ENCODE measurements around the gene KBTBD7. TPM values are rescaled to one million over a fixed set of nuclear protein-coding genes. Genes with fewer than 3 reads are reported as not detected.

KBTBD7 gene
- total and polyA plus RNA-seq, 4 donors: 2.0 to 6.9 (median 3.9) TPM

DNA sequence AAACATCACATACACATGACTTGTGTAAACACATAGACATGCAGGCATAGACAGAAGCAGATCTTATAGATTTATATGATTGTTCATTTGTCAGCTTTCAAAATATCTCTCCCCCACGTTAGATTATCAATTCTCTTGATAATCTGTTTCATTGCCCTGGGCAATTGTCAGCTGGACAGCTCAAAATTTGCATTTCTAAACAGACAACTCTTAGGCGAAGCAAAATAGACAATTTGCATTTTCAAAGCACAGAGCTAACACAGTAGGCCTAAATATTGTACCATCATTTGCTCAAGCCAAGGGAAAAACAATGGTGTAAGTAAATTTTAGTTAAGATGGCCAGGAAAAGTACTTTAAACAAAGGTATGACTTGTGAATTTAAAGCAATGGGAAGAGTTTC lies 37.7 kb downstream of the KBTBD7 start:
- H3K27ac ChIP-seq (ENCODE audit: low read depth in 1 of 2, low read length in 2 of 2): no peak overlapping the region
- H3K4me3 ChIP-seq (ENCODE audit: low read length in 2 of 2): no peak overlapping the region
- H3K36me3 ChIP-seq (ENCODE audit: control insufficient read depth in 1 of 2, insufficient read depth in 2 of 2, low read length in 1 of 2): no peaks in the 10 kb centered on the region
- intact Hi-C loops (cut with DNase I): no loop called here
- peaks cover 2% of the 10 kb centered on the region for H3K9me3 ChIP-seq (ENCODE audit: control insufficient read depth, low read length)
- no peaks in the 10 kb centered on the region for H3K27me3 ChIP-seq (ENCODE audit: control insufficient read depth in 1 of 2, insufficient read depth in 2 of 2, low read length in 1 of 2)
- 63% methylated on average over 2 of the region's 2 CpGs for WGBS, 2 donors
- no peaks in the 10 kb centered on the region for H3K4me1 ChIP-seq (ENCODE audit: control insufficient read depth in 1 of 2, insufficient read depth in 2 of 2, low read length in 2 of 2)
- DNase-seq (no peak), ATAC-seq (ENCODE audit: low FRiP score) (no peak)

DNA sequence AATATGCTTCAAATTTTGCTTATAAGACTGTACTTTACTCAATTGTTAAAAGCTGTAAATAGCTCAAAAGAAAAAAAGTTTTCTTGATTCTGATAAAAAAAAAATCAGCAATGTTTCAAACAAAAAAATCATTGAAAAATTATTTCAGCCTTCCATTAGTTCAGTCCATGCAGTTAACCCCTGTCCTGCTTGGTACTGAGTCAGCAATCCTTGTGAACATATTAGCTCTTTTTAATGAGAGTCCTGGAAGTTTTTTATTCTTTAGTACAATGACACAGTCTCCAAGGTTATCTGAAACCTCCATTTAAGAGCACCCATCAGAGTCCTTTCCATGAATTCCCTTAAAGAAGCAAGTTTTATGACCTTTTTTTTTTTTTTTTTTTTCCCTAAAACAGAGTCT lies 40.3 kb downstream of the KBTBD7 start:
- Histone ChIP-seq H3K4me3 (ENCODE audit: low read length in 2 of 2) (no peak overlapping the region), H3K27ac (ENCODE audit: low read depth in 1 of 2, low read length in 2 of 2) (no peak overlapping the region), H3K9me3 (ENCODE audit: control insufficient read depth, low read length) (peaks cover 5% of the 10 kb centered on the region), H3K4me1 (ENCODE audit: control insufficient read depth in 1 of 2, insufficient read depth in 2 of 2, low read length in 2 of 2) (no peaks in the 10 kb centered on the region), H3K36me3 (ENCODE audit: control insufficient read depth in 1 of 2, insufficient read depth in 2 of 2, low read length in 1 of 2) (no peaks in the 10 kb centered on the region), H3K27me3 (ENCODE audit: control insufficient read depth in 1 of 2, insufficient read depth in 2 of 2, low read length in 1 of 2) (no peaks in the 10 kb centered on the region)
- DNase-seq: no peak
- intact Hi-C loops (cut with DNase I): no loop called here
- no peak for ATAC-seq (ENCODE audit: low FRiP score)

DNA sequence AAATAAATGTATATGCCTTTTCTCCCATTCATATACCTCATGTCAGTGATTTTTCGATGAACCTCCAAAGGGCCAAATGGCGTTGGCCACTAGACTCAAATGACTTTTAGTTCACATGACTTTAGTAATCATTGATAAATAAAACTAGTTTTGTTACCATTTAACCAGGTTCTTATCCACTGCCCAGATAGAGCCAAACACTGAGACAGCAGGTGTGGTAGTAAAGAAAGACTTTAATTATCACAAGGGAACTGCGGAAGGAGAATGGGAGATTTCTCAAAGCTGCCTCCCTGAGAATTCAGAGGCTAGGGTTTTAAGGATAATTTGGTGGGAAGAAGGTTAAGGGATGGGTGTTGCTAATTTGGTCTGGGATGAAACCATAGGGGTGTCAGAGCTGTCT lies 42.4 kb downstream of the KBTBD7 start:
- DNase-seq (no peak), ATAC-seq (ENCODE audit: low FRiP score) (no peak)
- Histone ChIP-seq H3K4me1 (ENCODE audit: control insufficient read depth in 1 of 2, insufficient read depth in 2 of 2, low read length in 2 of 2) (no peaks in the 10 kb centered on the region), H3K27me3 (ENCODE audit: control insufficient read depth in 1 of 2, insufficient read depth in 2 of 2, low read length in 1 of 2) (no peaks in the 10 kb centered on the region), H3K9me3 (ENCODE audit: control insufficient read depth, low read length) (peaks cover 5% of the 10 kb centered on the region), H3K4me3 (ENCODE audit: low read length in 2 of 2) (no peak overlapping the region), H3K27ac (ENCODE audit: low read depth in 1 of 2, low read length in 2 of 2) (no peak overlapping the region), H3K36me3 (ENCODE audit: control insufficient read depth in 1 of 2, insufficient read depth in 2 of 2, low read length in 1 of 2) (no peaks in the 10 kb centered on the region)
- intact Hi-C loops (cut with DNase I): no loop called here
- WGBS, 2 donors: 94 to 96% methylated on average over 3 of the region's 3 CpGs

DNA sequence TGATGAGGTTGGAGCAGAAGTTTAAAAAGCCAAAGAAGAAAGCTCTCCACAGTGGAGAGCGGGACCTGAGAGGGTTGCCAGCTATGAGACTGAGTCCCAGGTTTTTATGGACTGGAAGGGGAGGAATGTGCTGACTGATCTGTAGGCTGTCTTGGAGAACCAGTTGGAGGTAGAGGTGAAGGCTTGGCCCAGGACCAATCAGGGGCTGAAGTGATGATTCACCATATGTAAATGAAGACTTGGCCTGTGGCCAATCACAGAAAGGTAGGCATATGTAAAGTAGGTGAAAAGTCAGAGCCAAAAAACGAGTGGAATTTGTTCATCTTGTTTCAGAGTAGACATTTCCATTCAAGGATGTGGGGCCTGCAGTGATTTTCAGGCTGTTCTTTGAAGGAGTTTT lies 44.3 kb downstream of the KBTBD7 start:
- Histone ChIP-seq H3K4me1 (ENCODE audit: control insufficient read depth in 1 of 2, insufficient read depth in 2 of 2, low read length in 2 of 2) (no peaks in the 10 kb centered on the region), H3K27ac (ENCODE audit: low read depth in 1 of 2, low read length in 2 of 2) (no peak overlapping the region), H3K4me3 (ENCODE audit: low read length in 2 of 2) (no peak overlapping the region), H3K27me3 (ENCODE audit: control insufficient read depth in 1 of 2, insufficient read depth in 2 of 2, low read length in 1 of 2) (no peaks in the 10 kb centered on the region), H3K9me3 (ENCODE audit: control insufficient read depth, low read length) (peaks cover 7% of the 10 kb centered on the region), H3K36me3 (ENCODE audit: control insufficient read depth in 1 of 2, insufficient read depth in 2 of 2, low read length in 1 of 2) (no peaks in the 10 kb centered on the region)
- no peak for ATAC-seq (ENCODE audit: low FRiP score)
- no peak for DNase-seq
- WGBS, 2 donors: 75% methylated on average over 2 of the region's 2 CpGs
- intact Hi-C loops (cut with DNase I): no loop called here

DNA sequence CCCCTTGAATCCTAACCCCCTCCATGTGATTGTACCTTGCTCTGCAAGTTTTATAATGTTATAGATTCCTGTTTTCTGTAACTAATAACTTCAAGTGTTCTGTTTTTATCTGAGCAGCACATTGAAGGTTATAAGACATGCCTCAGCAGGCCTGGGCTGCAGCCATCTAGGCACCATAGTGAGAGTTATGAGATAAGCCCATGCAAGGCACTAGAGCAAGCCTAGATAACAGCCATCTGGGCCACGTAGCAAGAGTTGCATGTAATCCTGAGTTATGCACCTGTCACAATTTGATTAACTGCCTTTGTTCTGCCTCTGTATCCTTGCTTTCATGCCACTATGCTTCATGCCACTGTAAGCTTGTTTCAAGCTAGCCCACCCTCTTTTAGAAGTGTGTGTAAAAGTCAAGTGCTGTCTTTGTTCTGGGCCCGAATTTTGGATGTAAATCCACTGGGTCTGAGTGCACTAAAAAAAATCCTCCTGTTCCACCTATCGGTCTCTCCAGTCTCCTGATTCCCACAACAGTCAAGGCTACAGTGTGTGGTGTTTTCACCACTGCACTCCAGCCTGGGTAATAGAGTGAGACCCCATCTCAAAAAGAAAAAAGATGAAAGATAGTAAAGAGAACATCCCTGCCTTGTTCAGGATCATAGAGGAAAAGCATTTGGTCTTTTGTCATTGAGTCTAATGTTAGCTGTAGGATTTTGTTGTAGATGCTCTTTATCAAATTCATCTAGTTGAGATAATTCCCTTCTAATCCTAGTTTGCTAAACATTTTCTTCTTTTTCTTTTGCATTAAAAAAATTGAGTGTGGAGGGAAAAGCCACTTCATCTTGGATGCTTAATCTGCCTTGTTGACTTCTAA lies 45.7 kb downstream of the KBTBD7 start:
- Histone ChIP-seq H3K27ac (ENCODE audit: low read depth in 1 of 2, low read length in 2 of 2) (no peak overlapping the region), H3K4me1 (ENCODE audit: control insufficient read depth in 1 of 2, insufficient read depth in 2 of 2, low read length in 2 of 2) (no peaks in the 10 kb centered on the region), H3K4me3 (ENCODE audit: low read length in 2 of 2) (no peak overlapping the region), H3K27me3 (ENCODE audit: control insufficient read depth in 1 of 2, insufficient read depth in 2 of 2, low read length in 1 of 2) (no peaks in the 10 kb centered on the region), H3K36me3 (ENCODE audit: control insufficient read depth in 1 of 2, insufficient read depth in 2 of 2, low read length in 1 of 2) (no peaks in the 10 kb centered on the region), H3K9me3 (ENCODE audit: control insufficient read depth, low read length) (peaks cover 7% of the 10 kb centered on the region)
- DNase-seq (no peak), ATAC-seq (ENCODE audit: low FRiP score) (no peak)
- WGBS, 2 donors: 78 to 89% methylated on average over 3 of the region's 3 CpGs
- intact Hi-C loops (cut with DNase I): no loop called here

DNA sequence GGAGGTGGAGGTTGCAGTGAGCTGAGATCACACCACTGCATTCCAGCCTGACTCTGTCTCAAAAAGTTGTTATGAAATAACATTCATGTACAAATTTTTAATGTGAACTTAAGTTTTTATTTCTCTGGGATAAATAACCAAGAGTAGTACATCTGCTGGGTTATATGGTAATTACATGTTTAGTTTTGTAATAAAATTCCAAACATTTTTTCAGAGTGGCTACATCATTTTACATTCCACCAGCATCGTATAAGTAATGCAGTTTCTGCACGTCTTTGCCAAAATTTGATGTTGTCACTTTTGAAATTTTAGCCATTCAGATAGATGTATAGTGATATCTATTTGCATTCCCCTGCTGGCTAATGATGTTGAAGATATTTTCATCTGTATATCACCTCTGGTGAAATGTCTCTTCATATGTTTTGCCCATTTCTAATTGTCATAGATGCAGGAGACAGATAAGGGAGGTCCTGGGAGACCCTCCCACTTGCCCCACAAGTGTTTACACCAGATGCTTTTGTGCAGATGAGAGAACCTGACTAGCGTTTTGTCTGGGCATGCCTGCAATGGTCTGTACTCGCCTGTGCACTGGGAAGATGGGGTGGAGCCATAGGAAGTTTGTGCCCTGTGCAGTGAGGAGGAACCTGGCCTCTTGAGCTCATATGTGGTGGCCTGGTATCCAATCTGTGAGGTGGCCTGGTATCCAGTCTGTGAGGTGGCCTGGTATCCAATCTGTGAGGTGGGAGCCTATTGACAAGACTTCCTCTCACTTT lies 49.0 kb downstream of the KBTBD7 start:
- 45 to 52% methylated on average over 4 of the region's 4 CpGs for WGBS, 2 donors
- intact Hi-C loops (cut with DNase I): no loop called here
- ATAC-seq (ENCODE audit: low FRiP score): no peak
- H3K27ac ChIP-seq (ENCODE audit: low read depth in 1 of 2, low read length in 2 of 2): no peak overlapping the region
- no peaks in the 10 kb centered on the region for H3K36me3 ChIP-seq (ENCODE audit: control insufficient read depth in 1 of 2, insufficient read depth in 2 of 2, low read length in 1 of 2)
- no peak overlapping the region for H3K4me3 ChIP-seq (ENCODE audit: low read length in 2 of 2)
- H3K27me3 ChIP-seq (ENCODE audit: control insufficient read depth in 1 of 2, insufficient read depth in 2 of 2, low read length in 1 of 2): no peaks in the 10 kb centered on the region
- H3K4me1 ChIP-seq (ENCODE audit: control insufficient read depth in 1 of 2, insufficient read depth in 2 of 2, low read length in 2 of 2): no peaks in the 10 kb centered on the region
- no peak for DNase-seq
- H3K9me3 ChIP-seq (ENCODE audit: control insufficient read depth, low read length): peaks cover 5% of the 10 kb centered on the region

DNA sequence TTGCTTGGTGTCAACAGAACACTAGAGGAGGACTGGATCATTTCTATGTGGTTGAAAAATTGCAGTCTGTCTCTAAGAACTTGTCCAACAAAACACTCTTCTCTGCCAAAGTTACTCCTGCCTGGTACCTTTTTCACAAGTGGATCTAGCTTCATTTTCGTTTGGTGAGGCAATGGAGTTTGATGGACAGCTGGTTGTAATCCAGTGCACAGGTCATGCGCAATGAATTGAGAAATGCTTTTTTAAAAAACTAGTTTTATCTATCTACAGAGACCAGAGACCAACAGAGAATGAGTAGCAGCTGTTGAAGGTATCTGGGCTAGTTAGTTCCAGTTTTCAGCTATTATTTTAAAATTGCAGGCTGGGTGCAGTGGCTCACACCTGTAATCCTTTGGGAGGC lies 49.8 kb downstream of the KBTBD7 start:
- Histone ChIP-seq H3K9me3 (ENCODE audit: control insufficient read depth, low read length) (peaks cover 3% of the 10 kb centered on the region), H3K27me3 (ENCODE audit: control insufficient read depth in 1 of 2, insufficient read depth in 2 of 2, low read length in 1 of 2) (no peaks in the 10 kb centered on the region), H3K27ac (ENCODE audit: low read depth in 1 of 2, low read length in 2 of 2) (no peak overlapping the region), H3K4me1 (ENCODE audit: control insufficient read depth in 1 of 2, insufficient read depth in 2 of 2, low read length in 2 of 2) (no peaks in the 10 kb centered on the region), H3K4me3 (ENCODE audit: low read length in 2 of 2) (no peak overlapping the region), H3K36me3 (ENCODE audit: control insufficient read depth in 1 of 2, insufficient read depth in 2 of 2, low read length in 1 of 2) (no peaks in the 10 kb centered on the region)
- 69 to 71% methylated on average over 2 of the region's 2 CpGs for WGBS, 2 donors
- DNase-seq (no peak), ATAC-seq (ENCODE audit: low FRiP score) (no peak)
- intact Hi-C loops (cut with DNase I): no loop called here

Data from aorta (tissue), 5 donors.